Measurements from ENCODE around the gene TBC1D20.
"Not testable (repeated sequence)": the region's sequence is repeated elsewhere in the genome, so short reads cannot be mapped to it uniquely, and the experiment has no call there.

Gene TBC1D20

GRCh38 chr20:475463-476357 lies 13.4 kb upstream of the TBC1D20 start:
- no peak for DNase-seq (ENCODE audit: low spot score)

GRCh38 chr20:474581-474980 lies 12.2 kb upstream of the TBC1D20 start:
- no peak for DNase-seq (ENCODE audit: low spot score)

GRCh38 chr20:472889-473292 lies 10.6 kb upstream of the TBC1D20 start:
- DNase-seq (ENCODE audit: low spot score): no peak

- DNase-seq (ENCODE audit: low spot score): no peak
These were observed 10.0 kb upstream of the TBC1D20 start for GRCh38 chr20:472137-472846.

- DNase-seq (ENCODE audit: low spot score): no peak
These were observed 7.6 kb upstream of the TBC1D20 start for GRCh38 chr20:469746-470490.

GRCh38 chr20:467755-468154 lies 5.4 kb upstream of the TBC1D20 start:
- no peak for DNase-seq (ENCODE audit: low spot score)

- peak; percentile 78 for DNase-seq (ENCODE audit: low spot score)
These were observed 807 bp downstream of the TBC1D20 start for GRCh38 chr20:461254-462198.

GRCh38 chr20:460707-461106 lies 1.6 kb downstream of the TBC1D20 start:
- no peak for DNase-seq (ENCODE audit: low spot score)

- no peak for DNase-seq (ENCODE audit: low spot score)
These were observed 2.2 kb downstream of the TBC1D20 start for GRCh38 chr20:460180-460579.

GRCh38 chr20:458776-459175 lies 3.6 kb downstream of the TBC1D20 start:
- no peak for DNase-seq (ENCODE audit: low spot score)

- DNase-seq (ENCODE audit: low spot score): no peak
These were observed 7.4 kb downstream of the TBC1D20 start for GRCh38 chr20:454951-455350.

GRCh38 chr20:452021-452420 lies 10.3 kb downstream of the TBC1D20 start:
- not testable (repeated sequence) for DNase-seq (ENCODE audit: low spot score)

- no peak for DNase-seq (ENCODE audit: low spot score)
These were observed 16.6 kb downstream of the TBC1D20 start for GRCh38 chr20:445514-446336.

- no peak for DNase-seq (ENCODE audit: low spot score)
These were observed 17.4 kb downstream of the TBC1D20 start for GRCh38 chr20:444862-445426.

- DNase-seq (ENCODE audit: low spot score): no peak
These were observed 18.2 kb downstream of the TBC1D20 start for GRCh38 chr20:444117-444516.

- DNase-seq (ENCODE audit: low spot score): no peak
These were observed 19.0 kb downstream of the TBC1D20 start for GRCh38 chr20:443223-443775.

- DNase-seq (ENCODE audit: low spot score): no peak
These were observed 21.7 kb downstream of the TBC1D20 start for GRCh38 chr20:440636-441035.

GRCh38 chr20:440148-440547 lies 22.2 kb downstream of the TBC1D20 start:
- no peak for DNase-seq (ENCODE audit: low spot score)

GRCh38 chr20:438571-439469 lies 23.5 kb downstream of the TBC1D20 start:
- DNase-seq (ENCODE audit: low spot score): no peak
